KMS-11 (cell line): ENCODE measurements around the gene MRNIP.
"Not testable (repeated sequence)": the region's sequence is repeated elsewhere in the genome, so short reads cannot be mapped to it uniquely, and the experiment has no call there.

ENCODE experiments used
- H2AFZ ChIP-seq: fragments of 200-600 bp; sonication (generic); 2 replicates; pipeline ENCODE4 v1.6.1; 2016; ENCODE audit warnings: antibody characterized with exemption, mixed run types, low read depth
- H3K27ac ChIP-seq: fragments of 200-600 bp; sonication (generic); 2 replicates; pipeline ENCODE4 v1.6.1; 2016; ENCODE audit warnings: mild to moderate bottlenecking, mixed run types
- H3K27me3 ChIP-seq: fragments of 200-600 bp; sonication (generic); 2 replicates; pipeline ENCODE4 v1.6.1; 2017; ENCODE audit warnings: mild to moderate bottlenecking, low read depth, mixed run types, moderate library complexity; ENCODE audit not compliant: insufficient read depth
- H3K36me3 ChIP-seq: fragments of 200-600 bp; sonication (generic); 2 replicates; pipeline ENCODE4 v1.6.1; 2017; ENCODE audit warnings: mild to moderate bottlenecking, mixed run types; ENCODE audit not compliant: insufficient read depth
- H3K4me1 ChIP-seq: fragments of 200-600 bp; sonication (generic); 2 replicates; pipeline ENCODE4 v1.6.1; 2016; ENCODE audit warnings: mild to moderate bottlenecking, low read depth, mixed run types; ENCODE audit not compliant: poor library complexity, severe bottlenecking
- H3K4me2 ChIP-seq: fragments of 200-600 bp; sonication (generic); 2 replicates; pipeline ENCODE4 v1.7.0; 2016; ENCODE audit warnings: mild to moderate bottlenecking, mixed run types
- H3K4me3 ChIP-seq: fragments of 200-600 bp; sonication (generic); IDR thresholded peaks from 2 replicates; pipeline ENCODE4 v1.6.1; 2017; ENCODE audit warnings: low read depth, low read length, mixed read lengths; ENCODE audit not compliant: insufficient read depth
- H3K79me2 ChIP-seq: fragments of 200-600 bp; sonication (generic); 2 replicates; pipeline ENCODE4 v1.6.1; 2016; ENCODE audit warnings: low read depth, mixed run types; ENCODE audit not compliant: insufficient read depth
- H3K9ac ChIP-seq: fragments of 200-600 bp; sonication (generic); 2 replicates; pipeline ENCODE4 v1.6.1; 2016; ENCODE audit warnings: mild to moderate bottlenecking, mixed run types
- H4K20me1 ChIP-seq: fragments of 200-600 bp; sonication (generic); 2 replicates; pipeline ENCODE4 v1.6.1; 2016; ENCODE audit warnings: mild to moderate bottlenecking, mixed run types; ENCODE audit not compliant: insufficient read depth
- TF ChIP-seq, protein P1 (sequence below): fragments of 200-600 bp; sonication (generic); conservative IDR thresholded peaks from 2 replicates; pipeline ENCODE4 v1.6.1; 2017; ENCODE audit warnings: low read depth, mild to moderate bottlenecking, antibody characterized with exemption, low read length, moderate library complexity, mixed read lengths

Gene MRNIP

DNA sequence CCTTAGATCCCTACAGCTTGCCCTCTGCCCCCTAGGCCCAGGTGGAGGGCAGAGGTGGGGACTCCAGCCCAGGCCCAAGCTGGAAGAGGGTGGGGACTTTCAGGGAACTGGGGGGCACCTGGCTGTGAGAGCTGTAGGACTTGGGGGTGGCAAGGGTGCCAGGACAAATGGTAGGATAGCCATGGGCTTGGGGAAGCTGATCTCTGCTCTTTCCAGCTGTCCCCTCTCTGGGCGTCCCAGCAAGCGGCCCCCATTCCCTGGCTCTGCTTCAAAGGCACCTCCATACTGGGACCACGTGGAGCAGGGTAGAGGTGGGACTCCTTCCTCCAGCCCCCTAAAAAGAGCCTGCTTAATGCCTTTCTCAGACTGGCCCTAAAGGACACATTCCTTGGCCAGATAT is 64.4 kb downstream of the MRNIP start:
- H2AFZ ChIP-seq, result no peak overlapping the region
- H3K9ac ChIP-seq, result no peak overlapping the region
- no peak overlapping the region for H3K27ac ChIP-seq
- no peaks in the 10 kb centered on the region for H3K79me2 ChIP-seq
- no peaks in the 10 kb centered on the region for H4K20me1 ChIP-seq
- H3K4me1 ChIP-seq, result peaks cover 4% of the 10 kb centered on the region
- H3K27me3 ChIP-seq, result no peaks in the 10 kb centered on the region
- H3K36me3 ChIP-seq, result no peaks in the 10 kb centered on the region
- H3K4me2 ChIP-seq, result no peak overlapping the region
- H3K4me3 ChIP-seq, result no peak overlapping the region
- TF ChIP-seq, protein P1, sequence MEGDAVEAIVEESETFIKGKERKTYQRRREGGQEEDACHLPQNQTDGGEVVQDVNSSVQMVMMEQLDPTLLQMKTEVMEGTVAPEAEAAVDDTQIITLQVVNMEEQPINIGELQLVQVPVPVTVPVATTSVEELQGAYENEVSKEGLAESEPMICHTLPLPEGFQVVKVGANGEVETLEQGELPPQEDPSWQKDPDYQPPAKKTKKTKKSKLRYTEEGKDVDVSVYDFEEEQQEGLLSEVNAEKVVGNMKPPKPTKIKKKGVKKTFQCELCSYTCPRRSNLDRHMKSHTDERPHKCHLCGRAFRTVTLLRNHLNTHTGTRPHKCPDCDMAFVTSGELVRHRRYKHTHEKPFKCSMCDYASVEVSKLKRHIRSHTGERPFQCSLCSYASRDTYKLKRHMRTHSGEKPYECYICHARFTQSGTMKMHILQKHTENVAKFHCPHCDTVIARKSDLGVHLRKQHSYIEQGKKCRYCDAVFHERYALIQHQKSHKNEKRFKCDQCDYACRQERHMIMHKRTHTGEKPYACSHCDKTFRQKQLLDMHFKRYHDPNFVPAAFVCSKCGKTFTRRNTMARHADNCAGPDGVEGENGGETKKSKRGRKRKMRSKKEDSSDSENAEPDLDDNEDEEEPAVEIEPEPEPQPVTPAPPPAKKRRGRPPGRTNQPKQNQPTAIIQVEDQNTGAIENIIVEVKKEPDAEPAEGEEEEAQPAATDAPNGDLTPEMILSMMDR, result no peak

DNA sequence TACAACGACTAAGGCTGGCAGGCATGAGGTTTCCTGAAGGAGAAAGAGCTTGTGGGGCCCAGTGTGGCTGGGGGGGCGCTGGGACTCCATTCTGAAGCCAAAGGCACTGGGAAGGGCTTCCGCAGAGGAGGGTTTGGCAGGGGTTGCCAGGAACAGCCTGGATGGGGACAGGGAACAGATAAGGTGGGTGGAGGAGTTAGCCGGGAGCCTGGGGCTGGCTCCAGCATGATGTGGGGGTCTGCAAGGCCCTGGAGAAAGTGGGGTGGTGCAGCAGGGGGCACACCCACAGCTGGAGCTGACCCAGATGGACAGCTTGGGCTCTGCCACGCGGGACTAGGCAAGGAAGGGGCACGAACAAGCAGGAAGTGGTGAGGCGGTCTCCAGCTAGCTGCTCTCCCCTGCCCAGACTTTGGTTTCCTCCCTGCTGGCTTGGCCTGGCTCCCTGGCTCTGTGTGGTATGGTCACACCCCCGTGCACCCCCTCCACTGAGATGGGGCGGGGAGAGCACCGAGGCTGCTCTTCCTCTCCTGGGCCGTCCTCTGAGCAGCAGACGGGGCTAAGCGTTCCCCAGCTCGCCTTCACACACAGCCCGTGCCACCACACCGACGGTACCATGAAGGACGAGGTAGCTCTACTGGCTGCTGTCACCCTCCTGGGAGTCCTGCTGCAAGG is 65.0 kb downstream of the MRNIP start, which contains the start of gene LTC4S:
Gene LTC4S, plus strand, starts transcription at position 519 of the 672 bp plus-strand sequence. Its CDS starts 95 bp downstream, at position 614.
- H3K4me3 ChIP-seq, result no peak within 1 kb of the TSS
- peak within 1 kb of the TSS; percentile 42; the same call in 1 of the 2 replicates for H3K4me2 ChIP-seq
- no peak within 1 kb of the TSS for H2AFZ ChIP-seq
- no peaks in the 10 kb centered on the region for H4K20me1 ChIP-seq
- peaks cover 4% of the 10 kb centered on the region for H3K4me1 ChIP-seq
- no peaks in the 10 kb centered on the region for H3K27me3 ChIP-seq
- H3K9ac ChIP-seq, result no peak within 1 kb of the TSS
- no peak within 1 kb of the TSS for H3K27ac ChIP-seq
- H3K36me3 ChIP-seq, result no peaks in the 10 kb centered on the region
- TF ChIP-seq, protein P1, result no peak
- no peaks in the 10 kb centered on the region for H3K79me2 ChIP-seq

DNA sequence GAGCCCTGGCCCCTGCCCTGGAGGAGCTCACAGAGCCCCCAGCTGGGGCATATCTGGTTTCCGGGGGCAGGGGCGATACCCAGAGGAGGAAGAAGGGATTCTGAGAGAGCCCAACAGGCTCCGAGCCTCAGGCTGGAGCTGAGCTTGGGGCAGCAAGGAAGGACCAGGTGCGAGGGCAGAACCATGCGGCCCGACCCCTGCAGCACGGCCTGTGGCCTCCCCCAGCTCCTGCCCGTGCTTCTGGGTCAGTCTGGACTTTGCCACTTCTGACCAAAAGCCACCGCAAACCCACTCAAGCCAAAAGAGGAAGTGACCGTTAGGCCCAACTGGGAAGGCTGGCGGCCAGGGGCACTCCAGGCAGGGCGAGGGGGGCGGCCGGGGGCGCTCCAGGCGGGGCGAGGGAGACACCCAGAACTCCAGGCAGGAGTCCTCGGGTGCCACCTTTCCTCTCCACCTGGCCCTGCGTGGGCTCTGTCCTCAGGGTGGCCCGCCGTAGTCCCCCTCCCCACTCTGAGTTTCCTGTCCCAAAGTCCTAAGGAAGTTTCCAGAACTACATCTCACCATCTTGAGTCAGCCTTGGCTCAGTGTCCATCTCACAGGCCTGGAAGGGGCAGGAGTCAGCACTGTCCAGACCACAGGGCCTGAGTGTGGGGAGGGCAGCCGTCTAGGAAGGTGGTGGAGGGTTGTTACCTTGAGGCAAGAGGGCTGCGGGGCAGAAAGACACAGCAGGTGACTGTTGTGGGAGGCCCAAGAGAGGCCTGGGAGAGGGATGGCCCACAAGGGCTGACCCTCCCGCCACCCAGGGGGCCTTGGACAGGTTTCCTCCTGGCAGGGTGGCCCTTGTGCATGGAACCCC is 65.8 kb downstream of the MRNIP start:
- Histone ChIP-seq H4K20me1 (no peaks in the 10 kb centered on the region), H3K9ac (no peak overlapping the region), H2AFZ (no peak overlapping the region), H3K4me2 (no peak overlapping the region), H3K36me3 (no peaks in the 10 kb centered on the region), H3K4me3 (no peak overlapping the region), H3K27me3 (no peaks in the 10 kb centered on the region), H3K27ac (no peak overlapping the region), H3K4me1 (peaks cover 4% of the 10 kb centered on the region), H3K79me2 (no peaks in the 10 kb centered on the region)
- TF ChIP-seq, protein P1, result no peak

DNA sequence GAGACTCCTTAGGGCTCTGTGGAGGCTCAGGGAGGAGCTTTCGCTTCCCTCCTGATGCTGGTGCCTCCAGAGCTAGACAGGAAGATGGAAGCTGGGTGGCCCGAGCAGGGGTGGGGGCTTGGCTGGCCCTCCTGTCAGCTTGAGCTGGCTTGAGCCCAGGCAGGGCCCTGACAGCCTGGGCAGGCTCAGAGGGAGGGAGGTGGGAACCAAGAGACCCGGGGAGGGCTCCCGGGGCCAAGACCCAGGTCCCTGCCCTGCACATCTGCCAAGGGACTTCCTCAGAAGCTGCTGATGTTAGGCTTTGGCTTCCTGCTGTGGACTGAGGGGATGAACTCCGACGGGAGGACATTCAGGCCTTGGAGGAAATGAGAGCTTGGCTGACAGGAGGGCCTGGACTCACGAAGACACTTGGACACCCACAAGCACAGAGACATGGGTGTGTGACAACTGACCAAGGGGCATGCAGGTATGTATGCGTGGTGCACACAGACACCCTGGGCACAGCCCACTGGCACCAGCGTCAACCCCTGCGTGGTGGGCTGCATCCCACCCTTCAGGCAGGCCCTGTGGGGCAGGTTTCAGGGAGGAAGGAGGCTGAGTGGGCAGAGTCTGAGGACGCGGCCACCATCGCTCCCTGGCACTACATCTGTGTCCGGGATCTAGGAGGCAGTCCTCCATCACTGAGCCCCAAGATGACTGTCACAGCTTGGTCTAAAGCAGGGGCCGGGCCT is 66.6 kb downstream of the MRNIP start:
- Histone ChIP-seq H3K79me2 (no peaks in the 10 kb centered on the region), H3K9ac (no peak overlapping the region), H4K20me1 (no peaks in the 10 kb centered on the region), H3K4me1 (peaks cover 4% of the 10 kb centered on the region), H2AFZ (no peak overlapping the region), H3K27me3 (no peaks in the 10 kb centered on the region), H3K27ac (no peak overlapping the region), H3K4me2 (no peak overlapping the region), H3K4me3 (no peak overlapping the region), H3K36me3 (no peaks in the 10 kb centered on the region)
- TF ChIP-seq, protein P1, result no peak

DNA sequence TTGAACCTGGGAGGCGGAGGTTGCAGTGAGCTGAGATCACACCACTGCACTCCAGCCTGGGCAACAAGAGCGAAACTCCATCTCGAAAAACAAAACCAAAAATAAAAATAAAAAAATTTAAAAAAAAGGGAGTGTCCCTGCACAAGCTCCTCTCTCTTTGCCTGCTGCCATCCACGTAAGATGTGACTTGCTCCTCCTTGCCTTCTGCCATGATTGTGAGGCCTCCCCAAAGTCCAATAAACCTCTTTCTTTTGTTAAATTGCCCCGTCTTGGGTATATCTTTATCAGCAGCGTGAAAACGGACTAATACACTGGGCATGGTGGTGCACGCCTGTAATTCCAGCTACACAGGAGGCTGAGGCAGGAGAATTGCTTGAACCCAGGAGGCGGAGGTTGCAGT is 69.3 kb downstream of the MRNIP start:
- not testable (repeated sequence) for H4K20me1 ChIP-seq, H3K9ac ChIP-seq, H3K4me3 ChIP-seq, H3K27ac ChIP-seq, H2AFZ ChIP-seq, H3K79me2 ChIP-seq, H3K4me1 ChIP-seq, H3K27me3 ChIP-seq, H3K36me3 ChIP-seq, H3K4me2 ChIP-seq
